Astrocyte (in vitro differentiated cells and primary cell): ENCODE measurements around the gene CGB3. TPM values are rescaled to one million over a fixed set of nuclear protein-coding genes. Genes with fewer than 3 reads are reported as not detected.
"Not testable (repeated sequence)": the region's sequence is repeated elsewhere in the genome, so short reads cannot be mapped to it uniquely, and the experiment has no call there.

ENCODE experiments used
- DNase-seq: peaks from one replicate; pipeline ENCODE4 v3.0.0-alpha.2; 2010; ENCODE audit warnings: low read depth
- FAIRE-seq: peaks from 2 replicates; lab custom pipeline; 2011; peaks lifted over from hg19 to GRCh38; lab: Jason Lieb, UNC
- H2AFZ ChIP-seq: 2 replicates; pipeline ENCODE4 v1.6.0; 2012; ENCODE audit warnings: low read depth, low read length, inconsistent platforms
- H3K27ac ChIP-seq: 2 replicates; pipeline ENCODE4 v1.5.1; 2011; ENCODE audit warnings: low read depth, low read length, inconsistent platforms
- H3K27me3 ChIP-seq: 2 replicates; pipeline ENCODE4 v1.6.0; 2011; ENCODE audit warnings: low read length, inconsistent platforms; ENCODE audit not compliant: insufficient read depth
- H3K36me3 ChIP-seq: 2 replicates; pipeline ENCODE4 v1.5.1; 2011; ENCODE audit warnings: low read length, inconsistent platforms; ENCODE audit not compliant: insufficient read depth
- H3K4me1 ChIP-seq: 2 replicates; pipeline ENCODE4 v1.5.1; 2011; ENCODE audit warnings: low read length, inconsistent platforms; ENCODE audit not compliant: insufficient read depth
- H3K4me2 ChIP-seq: 2 replicates; pipeline ENCODE4 v1.6.0; 2012; ENCODE audit warnings: low read length, inconsistent platforms
- H3K4me3 ChIP-seq: 2 replicates; pipeline ENCODE4 v1.5.1; 2011; ENCODE audit warnings: low read depth, mild to moderate bottlenecking, low read length, inconsistent platforms; ENCODE audit not compliant: insufficient read depth
- H3K79me2 ChIP-seq: 2 replicates; pipeline ENCODE4 v1.6.0; 2012; ENCODE audit warnings: mild to moderate bottlenecking, low read length, inconsistent platforms; ENCODE audit not compliant: insufficient read depth
- H3K9ac ChIP-seq: 2 replicates; pipeline ENCODE4 v1.6.0; 2012; ENCODE audit warnings: mild to moderate bottlenecking, low read length, inconsistent platforms
- H3K9me3 ChIP-seq: 2 replicates; pipeline ENCODE4 v1.5.1; 2012; ENCODE audit warnings: low read depth, mild to moderate bottlenecking, low read length, inconsistent platforms; ENCODE audit not compliant: insufficient read depth
- H4K20me1 ChIP-seq: 2 replicates; pipeline ENCODE4 v1.6.0; 2012; ENCODE audit warnings: low read length, inconsistent platforms; ENCODE audit not compliant: insufficient read depth
- H3K27ac Mint-ChIP-seq: one replicate; pipeline ENCODE4 v1.8.0; 2021; ENCODE audit warnings: mild to moderate bottlenecking, mixed read lengths; ENCODE audit not compliant: unreplicated experiment
- H3K27me3 Mint-ChIP-seq: one replicate; pipeline ENCODE4 v1.8.0; 2021; ENCODE audit warnings: low read depth, mixed read lengths; ENCODE audit not compliant: unreplicated experiment
- H3K36me3 Mint-ChIP-seq: one replicate; pipeline ENCODE4 v1.8.0; 2021; ENCODE audit warnings: low read depth, mixed read lengths; ENCODE audit not compliant: unreplicated experiment
- H3K4me1 Mint-ChIP-seq: one replicate; pipeline ENCODE4 v1.8.0; 2021; ENCODE audit warnings: low read depth, mixed read lengths; ENCODE audit not compliant: unreplicated experiment
- H3K4me3 Mint-ChIP-seq: one replicate; pipeline ENCODE4 v1.8.0; 2021; ENCODE audit warnings: mild to moderate bottlenecking, moderate library complexity, mixed read lengths; ENCODE audit not compliant: unreplicated experiment
- H3K9me3 Mint-ChIP-seq: one replicate; pipeline ENCODE4 v1.8.0; 2021; ENCODE audit warnings: mild to moderate bottlenecking, mixed read lengths; ENCODE audit not compliant: unreplicated experiment
- CTCF ChIP-seq: IDR thresholded peaks from 2 replicates; pipeline ENCODE4 v1.5.1; 2011; ENCODE audit warnings: low read depth, mild to moderate bottlenecking, inconsistent platforms, low read length, moderate library complexity; ENCODE audit not compliant: insufficient read depth
- EZH2 ChIP-seq: IDR thresholded peaks from 2 replicates; pipeline ENCODE4 v1.6.1; 2012; ENCODE audit warnings: mild to moderate bottlenecking, low read length, inconsistent platforms; ENCODE audit not compliant: insufficient read depth
- total RNA-seq: library from RNA; stranded (reverse); gene quantifications from 2 replicates; pipeline ENCODE4 v1.2.1, GENCODE V29; 2021

The CGB3 gene
- total RNA-seq, 1 donor from 2014 or later, result 3.6 TPM

- FAIRE-seq, result no peak
- Mint-ChIP-seq H3K27ac (peak overlapping the region; percentile 80), H3K36me3 (peaks cover 17% of the 10 kb centered on the region), H3K4me1 (peaks cover 12% of the 10 kb centered on the region), H3K4me3 (peak overlapping the region; percentile 77), H3K27me3 (peaks cover 2% of the 10 kb centered on the region), H3K9me3 (no peaks in the 10 kb centered on the region)
- peak overlapping the region; percentile 60 for H3K4me3 ChIP-seq
- H4K20me1 ChIP-seq, result no peaks in the 10 kb centered on the region
- H3K4me1 ChIP-seq, result peaks cover 18% of the 10 kb centered on the region
- no peaks in the 10 kb centered on the region for H3K79me2 ChIP-seq
- H3K9ac ChIP-seq, result peak overlapping the region; percentile 77
- H3K27ac ChIP-seq, result peak overlapping the region; percentile 7
- DNase-seq, result no peak
- H3K9me3 ChIP-seq, result no peaks in the 10 kb centered on the region
- H2AFZ ChIP-seq, result no peak overlapping the region
- no peaks in the 10 kb centered on the region for H3K27me3 ChIP-seq
- no peak for TF ChIP-seq EZH2
- TF ChIP-seq CTCF, result no peak
- peak overlapping the region; percentile 87 for H3K4me2 ChIP-seq
- H3K36me3 ChIP-seq, result peaks cover 6% of the 10 kb centered on the region
Observed at GRCh38 chr19:49019242-49019932, 4.7 kb downstream of the CGB3 start.

GRCh38 chr19:49018388-49019241 is 5.5 kb downstream of the CGB3 start:
- DNase-seq, result not testable (repeated sequence)

GRCh38 chr19:49017666-49018351 is 6.3 kb downstream of the CGB3 start:
- Histone ChIP-seq H3K9me3 (no peaks in the 10 kb centered on the region), H3K4me1 (peaks cover 18% of the 10 kb centered on the region), H3K4me2 (peak overlapping the region; percentile 87), H4K20me1 (peaks cover 4% of the 10 kb centered on the region), H3K4me3 (peak overlapping the region; percentile 60), H3K27me3 (no peaks in the 10 kb centered on the region), H3K27ac (peak overlapping the region; percentile 33), H2AFZ (peak overlapping the region; percentile 35), H3K9ac (peak overlapping the region; percentile 77), H3K36me3 (peaks cover 6% of the 10 kb centered on the region), H3K79me2 (no peaks in the 10 kb centered on the region)
- Mint-ChIP-seq H3K27ac (no peak overlapping the region), H3K36me3 (peaks cover 17% of the 10 kb centered on the region), H3K4me1 (peaks cover 12% of the 10 kb centered on the region), H3K27me3 (peaks cover 2% of the 10 kb centered on the region), H3K4me3 (no peak overlapping the region), H3K9me3 (no peaks in the 10 kb centered on the region)
- TF ChIP-seq EZH2, result no peak
- TF ChIP-seq CTCF, result peak; percentile 14
- DNase-seq (peak; percentile 42), FAIRE-seq (no peak)

More at GRCh38 chr19:49018388-49019241, 5.5 kb downstream of the CGB3 start:
- H4K20me1 ChIP-seq, H3K27me3 Mint-ChIP-seq, H3K79me2 ChIP-seq, H3K27ac Mint-ChIP-seq, H3K27me3 ChIP-seq, H3K36me3 ChIP-seq, H3K9me3 ChIP-seq, H3K9me3 Mint-ChIP-seq, FAIRE-seq: not testable (repeated sequence)
- Histone ChIP-seq H3K4me2 (peak overlapping the region; percentile 87), H3K4me3 (peak overlapping the region; percentile 60), H3K4me1 (peaks cover 18% of the 10 kb centered on the region), H3K9ac (peak overlapping the region; percentile 77), H2AFZ (peak overlapping the region; percentile 16), H3K27ac (peak overlapping the region; percentile 33)
- H3K36me3 Mint-ChIP-seq, result peaks cover 17% of the 10 kb centered on the region
- peaks cover 12% of the 10 kb centered on the region for H3K4me1 Mint-ChIP-seq
- H3K4me3 Mint-ChIP-seq, result peak overlapping the region; percentile 77
